ENCODE results near the gene XAF1.
"Not testable (repeated sequence)": the region's sequence is repeated elsewhere in the genome, so short reads cannot be mapped to it uniquely, and the experiment has no call there.

The XAF1 gene, protein sequence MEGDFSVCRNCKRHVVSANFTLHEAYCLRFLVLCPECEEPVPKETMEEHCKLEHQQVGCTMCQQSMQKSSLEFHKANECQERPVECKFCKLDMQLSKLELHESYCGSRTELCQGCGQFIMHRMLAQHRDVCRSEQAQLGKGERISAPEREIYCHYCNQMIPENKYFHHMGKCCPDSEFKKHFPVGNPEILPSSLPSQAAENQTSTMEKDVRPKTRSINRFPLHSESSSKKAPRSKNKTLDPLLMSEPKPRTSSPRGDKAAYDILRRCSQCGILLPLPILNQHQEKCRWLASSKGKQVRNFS

GRCh38 chr17:6755731-6756184 is at the start of gene XAF1:
TSS of gene XAF1 (plus strand) at chr17:6756046. CDS start at chr17:6756079, 33 bp downstream.
- no peak for DNase-seq

- DNase-seq = no peak
Observed at GRCh38 chr17:6706499-6706898, 49.3 kb upstream of the XAF1 start.

DNA sequence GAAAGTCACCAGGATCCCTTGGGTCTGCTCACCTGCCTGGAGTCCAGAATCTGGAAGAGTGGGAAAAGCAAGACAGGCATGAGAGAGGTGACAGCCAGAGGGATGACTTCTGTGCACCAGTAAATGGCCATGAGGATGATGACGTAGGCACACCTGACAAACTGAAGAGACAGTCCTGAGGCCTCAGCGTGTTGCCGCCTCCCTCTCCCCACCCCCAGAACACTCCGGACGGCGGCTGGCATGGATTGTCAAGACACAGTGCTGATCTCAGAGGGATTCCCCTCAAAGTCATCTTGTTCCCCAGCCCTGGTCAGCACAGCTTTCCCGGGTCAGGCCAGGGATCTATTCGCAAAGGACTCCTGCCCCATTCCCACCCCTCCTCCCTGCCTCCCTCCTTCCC is 48.9 kb upstream of the XAF1 start:
- DNase-seq = no peak

DNA sequence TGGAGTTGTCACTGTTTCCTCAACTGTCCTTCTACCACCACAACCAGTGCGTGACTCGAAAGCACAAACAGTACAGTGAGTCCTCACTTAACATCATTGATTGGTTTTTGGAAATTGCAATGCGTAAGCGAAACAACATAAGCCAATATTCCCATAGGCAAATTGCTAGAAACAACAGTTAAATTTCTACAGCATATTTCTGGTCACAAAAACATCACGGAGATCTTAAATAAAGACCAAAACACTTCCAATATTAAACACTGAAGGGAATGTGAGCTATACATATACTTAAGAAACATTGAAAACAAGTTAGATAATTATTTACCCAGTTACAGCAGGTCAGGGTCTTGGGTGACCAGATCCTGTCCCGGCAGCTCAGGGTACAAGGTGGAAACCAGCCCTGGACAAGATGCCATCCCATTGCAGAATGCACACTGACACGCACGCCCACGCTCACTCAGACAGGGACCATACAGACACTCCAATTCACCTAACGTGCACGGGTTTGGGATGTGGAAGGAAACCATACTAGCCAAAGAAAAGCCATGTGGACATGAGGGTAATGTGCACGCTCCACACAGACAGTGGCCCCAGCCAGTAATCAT is 47.4 kb upstream of the XAF1 start:
- no peak for DNase-seq

DNA sequence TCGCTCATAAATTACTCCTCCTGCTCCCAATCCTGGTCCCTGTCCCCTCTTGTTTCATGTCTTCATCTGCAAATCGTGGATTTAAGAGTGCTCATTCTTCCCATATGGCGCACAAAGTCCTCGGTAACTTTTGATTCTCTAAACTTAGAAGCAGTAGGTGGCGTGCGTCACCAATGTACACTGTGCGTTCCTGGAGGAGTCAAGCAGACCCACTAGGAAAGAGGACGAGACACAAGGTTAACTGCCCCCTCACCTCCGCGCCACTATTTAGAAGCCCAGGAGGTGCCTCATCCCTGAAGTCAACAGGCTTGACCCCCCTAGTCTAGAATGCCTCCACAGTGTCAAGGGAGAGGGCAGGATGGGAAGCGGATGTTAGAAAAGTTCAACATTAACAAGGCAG is 45.5 kb upstream of the XAF1 start:
- no peak for DNase-seq

GRCh38 chr17:6711081-6711674 is 44.7 kb upstream of the XAF1 start:
- no peak for DNase-seq

- no peak for DNase-seq
Observed at GRCh38 chr17:6711681-6712057, 44.2 kb upstream of the XAF1 start.

- DNase-seq = no peak
Observed at GRCh38 chr17:6712058-6712853, 43.6 kb upstream of the XAF1 start.

- no peak for DNase-seq
Observed at GRCh38 chr17:6712854-6713129, 43.1 kb upstream of the XAF1 start.

DNA sequence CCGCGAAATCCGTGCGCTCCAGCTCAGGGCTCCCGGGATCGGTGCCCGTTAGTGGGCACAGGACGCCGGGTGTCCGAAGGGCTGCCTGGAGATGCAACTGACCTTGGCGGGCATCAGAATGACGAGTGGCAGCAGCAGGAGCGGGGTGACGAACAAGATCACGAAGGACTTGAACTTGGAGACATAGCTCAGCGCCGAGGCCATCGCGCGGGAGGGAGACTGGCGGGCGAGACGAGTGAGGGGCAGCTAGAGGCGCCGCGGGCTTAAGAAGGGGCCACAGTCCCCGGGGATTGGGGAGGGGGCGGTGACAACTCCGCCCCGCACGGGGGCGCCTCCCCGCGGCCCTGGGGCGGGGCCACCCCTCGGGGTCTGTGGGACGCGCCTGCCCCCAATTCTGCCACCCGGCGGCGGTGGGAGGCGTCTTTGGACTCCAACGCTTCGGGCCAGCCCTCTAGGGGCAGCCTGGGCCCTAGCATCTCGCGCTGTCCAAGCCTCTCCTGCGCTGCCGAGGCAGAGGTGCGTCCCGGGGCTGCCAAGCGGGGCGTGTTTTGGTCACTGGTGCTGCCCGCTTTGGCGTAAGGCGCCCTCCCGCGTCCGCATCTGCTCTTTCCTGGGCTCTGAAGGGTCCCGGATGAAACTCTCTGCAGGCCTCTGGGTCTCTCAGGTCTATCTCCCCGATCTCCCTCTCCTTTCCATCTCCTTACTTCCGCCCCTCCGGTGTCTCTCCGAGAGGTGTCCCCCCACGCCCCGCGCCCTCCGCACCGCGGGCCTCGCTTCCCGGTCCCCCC is 42.5 kb upstream of the XAF1 start, which contains the start of gene SLC13A5:
Gene SLC13A5, minus strand, starts transcription at position 240 of the 788 bp plus-strand sequence. Its CDS starts 36 bp downstream, at position 204.
- peak in 1 of 3 experiments; percentile 5 for DNase-seq

DNA sequence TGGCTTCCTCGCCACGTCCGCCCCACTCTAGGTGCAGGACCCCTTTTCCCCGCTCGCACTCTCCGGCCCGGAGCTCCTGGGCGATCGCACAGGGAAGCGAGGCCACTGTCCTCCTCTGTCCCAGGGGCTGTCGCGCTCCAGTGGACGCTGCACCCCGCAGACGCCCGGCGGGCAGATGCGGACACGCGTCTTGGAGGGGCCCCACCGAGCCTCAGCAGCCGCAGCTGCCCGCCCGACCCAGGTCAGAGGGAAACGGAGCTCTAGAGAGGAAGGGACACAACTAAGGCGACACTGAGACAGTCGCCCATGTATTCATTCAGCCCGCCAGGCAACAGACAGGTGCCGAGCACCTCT is 42.0 kb upstream of the XAF1 start:
- DNase-seq = no peak

DNA sequence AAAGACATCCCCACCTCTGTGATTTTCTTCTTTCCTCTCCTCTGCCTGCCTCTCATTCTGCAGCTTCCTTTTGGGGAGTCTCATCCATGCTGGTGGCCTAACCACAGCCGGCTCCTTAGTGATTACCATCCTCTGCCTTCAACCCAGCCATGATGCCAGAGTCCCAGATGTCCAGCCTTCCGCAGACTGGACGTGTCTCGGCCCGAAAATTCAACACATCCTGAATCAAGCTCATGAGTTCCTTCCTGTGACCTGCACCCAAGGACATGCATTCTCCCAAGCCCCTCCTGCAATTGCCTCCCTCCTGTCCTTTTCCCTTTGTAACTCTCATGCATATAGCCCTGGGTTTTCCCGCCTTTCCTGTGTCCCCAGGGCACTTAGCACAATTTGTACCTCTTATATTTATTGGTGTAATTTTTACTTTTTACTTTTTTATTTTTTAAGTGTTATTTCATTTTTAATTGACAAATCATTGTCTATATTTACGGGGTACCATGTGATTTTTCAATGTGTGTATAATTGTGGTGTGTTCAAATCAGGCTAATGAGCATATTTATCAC is 41.5 kb upstream of the XAF1 start:
- no peak for DNase-seq

GRCh38 chr17:6716736-6717135 is 39.1 kb upstream of the XAF1 start:
- no peak for DNase-seq

DNA sequence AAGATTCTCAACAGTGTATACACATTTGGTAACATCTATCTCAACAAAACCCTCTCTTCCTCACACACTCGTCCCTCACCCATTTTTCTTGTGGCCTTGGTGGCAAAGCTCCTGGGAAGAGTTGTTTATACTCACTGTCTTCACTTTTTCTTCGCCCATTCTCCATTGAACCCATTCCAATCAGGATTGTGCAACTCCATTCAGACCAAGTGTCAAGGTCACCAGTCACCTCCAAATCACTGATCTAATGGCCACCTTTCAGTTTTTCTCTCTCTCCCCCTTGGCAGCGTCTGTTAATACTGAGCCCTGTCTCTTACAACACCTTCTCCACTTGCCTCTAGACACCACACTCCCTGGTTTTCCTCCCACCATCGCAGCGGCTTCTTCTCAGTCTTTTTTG is 34.1 kb upstream of the XAF1 start:
- DNase-seq = no peak

DNA sequence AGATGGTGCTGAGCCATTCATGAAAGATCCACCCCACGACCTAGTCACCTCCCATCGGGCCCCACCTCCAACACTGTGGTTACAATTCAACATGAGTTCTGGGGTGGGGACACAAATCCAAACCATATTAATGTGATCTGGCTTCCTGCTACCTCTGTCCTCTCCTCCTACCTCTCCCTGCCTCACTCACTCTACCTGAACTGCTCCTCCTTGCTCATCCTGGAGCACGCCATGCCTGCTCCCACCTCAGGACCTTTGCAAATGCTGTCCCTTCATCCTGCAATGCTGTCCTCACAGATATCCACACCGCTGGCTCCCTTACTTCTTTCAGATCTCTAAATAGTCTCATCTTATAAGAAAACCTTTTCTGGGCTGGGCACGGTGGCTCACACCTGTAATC is 31.8 kb upstream of the XAF1 start:
- DNase-seq = no peak

- DNase-seq = no peak
Observed at GRCh38 chr17:6729531-6729930, 26.3 kb upstream of the XAF1 start.

DNA sequence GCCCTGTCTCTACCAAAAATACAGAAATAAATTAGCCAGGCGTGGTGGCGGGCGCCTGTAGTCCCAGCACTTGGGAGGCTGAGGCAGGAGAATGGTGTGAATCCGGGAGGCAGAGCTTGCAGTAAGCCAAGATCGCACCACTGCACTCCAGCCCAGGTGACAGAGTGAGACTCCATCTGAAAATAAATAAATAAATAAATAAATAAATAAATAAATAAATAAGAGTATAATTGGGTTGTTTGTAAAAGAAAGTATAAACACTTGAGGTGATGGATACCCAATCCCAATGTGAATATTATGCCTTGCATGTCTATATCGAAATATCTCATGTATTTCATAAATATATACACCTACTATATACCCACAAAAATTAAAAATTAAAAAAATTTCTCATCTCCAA is 9.2 kb upstream of the XAF1 start:
- not testable (repeated sequence) for DNase-seq

DNA sequence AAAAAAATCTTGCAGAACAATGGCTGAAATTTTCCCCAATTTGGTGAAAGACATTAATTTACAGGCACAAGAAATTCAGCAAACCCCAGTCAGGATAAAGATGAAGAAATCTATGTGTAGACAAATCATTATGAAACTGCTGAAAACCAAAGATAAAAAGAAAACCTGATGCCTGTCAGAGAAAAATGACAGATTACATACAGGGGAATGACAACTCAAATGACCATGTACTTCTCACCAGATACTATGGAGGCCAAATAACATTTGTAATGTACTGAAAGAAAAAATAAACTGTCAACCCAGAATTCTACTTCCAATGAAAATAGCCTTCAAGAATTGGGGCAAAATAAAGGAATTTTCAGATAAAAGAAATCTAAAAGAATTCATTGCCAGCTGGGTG is 7.2 kb upstream of the XAF1 start:
- no peak for DNase-seq

- peak in 1 of 3 experiments; percentile 6 for DNase-seq
Observed at GRCh38 chr17:6749519-6749918, 6.3 kb upstream of the XAF1 start.

DNA sequence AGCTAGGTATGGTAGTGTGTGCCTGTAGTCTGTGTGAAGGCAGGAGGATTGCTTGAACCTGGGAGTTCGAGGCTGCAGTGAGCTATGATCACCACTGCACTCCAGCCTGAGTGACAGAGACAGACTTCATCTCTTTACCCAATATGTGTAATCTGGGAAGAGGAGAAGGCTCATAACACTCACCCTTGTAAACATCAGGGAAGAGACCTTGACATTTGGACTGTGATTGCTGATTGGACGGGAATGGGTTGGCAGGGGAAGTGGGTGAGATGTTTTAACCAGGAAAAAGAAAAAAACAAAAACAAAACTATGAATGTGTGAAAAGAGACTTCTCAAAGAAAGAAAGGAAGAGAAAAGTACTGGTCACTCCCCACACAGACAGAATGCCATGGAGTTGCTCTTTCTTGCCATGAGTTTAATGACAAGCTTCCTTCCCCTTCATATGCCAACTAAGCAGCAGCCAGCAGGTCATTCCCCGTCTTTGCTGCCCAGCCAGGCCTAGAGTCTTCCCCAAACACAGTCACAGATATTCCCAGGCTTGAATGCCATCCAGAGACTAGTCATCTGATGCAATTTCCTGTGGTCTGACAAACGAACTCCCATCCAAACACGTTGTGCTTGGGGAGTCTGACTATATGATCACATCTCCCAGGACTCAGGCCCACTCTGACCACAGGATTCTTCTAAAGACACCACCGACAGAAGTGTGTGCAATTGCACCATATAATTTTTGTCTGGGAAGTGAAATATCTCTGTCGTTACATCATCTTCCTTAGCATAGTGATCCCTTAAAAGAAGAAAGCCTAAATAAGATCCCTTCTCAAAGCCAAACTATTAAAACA is 3.6 kb upstream of the XAF1 start:
- no peak for DNase-seq

GRCh38 chr17:6753006-6753445 is 2.8 kb upstream of the XAF1 start:
- DNase-seq = no peak

DNA sequence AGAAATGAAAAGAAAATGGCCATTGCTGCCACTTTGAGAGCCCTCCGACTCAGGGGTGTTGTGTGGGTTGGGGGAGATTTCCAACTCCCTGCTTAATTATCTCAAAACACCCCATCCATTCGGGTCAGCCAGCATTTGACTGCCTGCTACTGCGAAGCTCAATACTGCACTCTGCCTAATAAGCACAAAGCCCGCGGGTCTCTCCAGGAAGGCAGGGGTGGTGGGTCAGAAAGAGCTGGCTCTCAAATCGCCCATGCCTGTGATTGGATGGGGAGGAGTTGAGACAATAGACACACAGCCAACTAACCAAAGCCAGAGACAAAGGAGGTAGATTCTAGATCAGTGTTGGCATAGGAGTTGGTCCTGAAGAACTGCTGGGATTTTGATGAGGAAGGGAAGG is 2.3 kb upstream of the XAF1 start:
- no peak for DNase-seq
